GM23338 (cell line): ENCODE measurements around the gene XDH. TPM values are rescaled to one million over a fixed set of nuclear protein-coding genes. Genes with fewer than 3 reads are reported as not detected.

Source experiments
- ATAC-seq: fragments of 200-7000 bp; cut with Tn5 transposase; 3 replicates; pipeline ENCODE4 v1.9.1; 2020
- DNase-seq: peaks from one replicate; pipeline ENCODE4 v3.0.0-alpha.2; 2015; ENCODE audit warnings: low spot score
- H2AFZ ChIP-seq: fragments of 200-600 bp; sonication (generic); 2 replicates; pipeline ENCODE4 v1.8.0; 2016; ENCODE audit warnings: antibody characterized with exemption, mild to moderate bottlenecking, moderate library complexity
- H3F3A ChIP-seq: fragments of 200-600 bp; sonication (generic); replicated peaks from 2 replicates; pipeline ENCODE4 v1.8.0; 2017; ENCODE audit warnings: antibody characterized with exemption, mixed run types, low read depth
- H3K27ac ChIP-seq: fragments of 200-600 bp; sonication (generic); 2 replicates; pipeline ENCODE4 v1.6.1; 2016; ENCODE audit warnings: low read depth
- H3K27me3 ChIP-seq: fragments of 200-600 bp; sonication (generic); 2 replicates; pipeline ENCODE4 v1.8.0; 2016; ENCODE audit warnings: mild to moderate bottlenecking, mixed run types, moderate library complexity; ENCODE audit not compliant: insufficient read depth
- H3K36me3 ChIP-seq: fragments of 200-600 bp; sonication (generic); 2 replicates; pipeline ENCODE4 v1.8.0; 2016; ENCODE audit warnings: mild to moderate bottlenecking; ENCODE audit not compliant: insufficient read depth
- H3K4me1 ChIP-seq: fragments of 200-600 bp; sonication (generic); 2 replicates; pipeline ENCODE4 v1.8.0; 2016; ENCODE audit warnings: mild to moderate bottlenecking, moderate library complexity; ENCODE audit not compliant: insufficient read depth
- H3K4me2 ChIP-seq: fragments of 200-600 bp; sonication (generic); 2 replicates; pipeline ENCODE4 v1.7.1; 2017; ENCODE audit warnings: mixed run types
- H3K4me3 ChIP-seq: fragments of 200-600 bp; sonication (generic); 2 replicates; pipeline ENCODE4 v1.6.1; 2016; ENCODE audit warnings: mixed run types
- H3K79me2 ChIP-seq: fragments of 200-600 bp; sonication (generic); replicated peaks from 2 replicates; pipeline ENCODE4 v1.8.0; 2017; ENCODE audit warnings: mild to moderate bottlenecking; ENCODE audit not compliant: insufficient read depth
- H3K9me2 ChIP-seq: fragments of 200-600 bp; sonication (generic); 2 replicates; pipeline ENCODE4 v1.8.0; 2017; ENCODE audit not compliant: insufficient read depth
- H4K20me1 ChIP-seq: fragments of 200-600 bp; sonication (generic); replicated peaks from 2 replicates; pipeline ENCODE4 v1.8.0; 2017; ENCODE audit warnings: mild to moderate bottlenecking; ENCODE audit not compliant: insufficient read depth
- H3K27ac Mint-ChIP-seq: 2 replicates; pipeline ENCODE4 v1.8.0; 2020; ENCODE audit warnings: inconsistent platforms, mild to moderate bottlenecking, moderate library complexity, mixed read lengths
- H3K27me3 Mint-ChIP-seq: 3 replicates; pipeline ENCODE4 v1.8.0; 2022; ENCODE audit warnings: low read depth, mild to moderate bottlenecking, moderate library complexity, mixed read lengths, inconsistent platforms; ENCODE audit not compliant: insufficient read depth, poor library complexity
- H3K36me3 Mint-ChIP-seq: 3 replicates; pipeline ENCODE4 v1.8.0; 2021; ENCODE audit warnings: low read depth, mild to moderate bottlenecking, inconsistent platforms, moderate library complexity, mixed read lengths
- H3K4me1 Mint-ChIP-seq: 3 replicates; pipeline ENCODE4 v1.8.0; 2020; ENCODE audit warnings: mild to moderate bottlenecking, inconsistent platforms, mixed read lengths
- H3K4me3 Mint-ChIP-seq: 3 replicates; pipeline ENCODE4 v1.8.0; 2021; ENCODE audit warnings: moderate library complexity, mild to moderate bottlenecking, inconsistent platforms, mixed read lengths
- H3K9me3 Mint-ChIP-seq: 3 replicates; pipeline ENCODE4 v1.8.0; 2020; ENCODE audit warnings: moderate library complexity, mild to moderate bottlenecking, inconsistent platforms, mixed read lengths
- CREB1 ChIP-seq: fragments of 250-450 bp; sonication (Bioruptor Pico); IDR thresholded peaks from 2 replicates; pipeline ENCODE4 v1.5.0; 2020; ENCODE audit warnings: low read depth, mild to moderate bottlenecking, moderate library complexity
- EZH2 ChIP-seq: fragments of 200-600 bp; sonication (generic); IDR thresholded peaks from one replicate; pipeline ENCODE4 v1.8.0; 2017; ENCODE audit warnings: antibody characterized with exemption, mild to moderate bottlenecking, low read depth; ENCODE audit not compliant: unreplicated experiment
- EZH2phosphoT487 ChIP-seq: fragments of 200-600 bp; sonication (generic); IDR thresholded peaks from one replicate; pipeline ENCODE4 v1.8.1; 2018; ENCODE audit warnings: antibody characterized with exemption; ENCODE audit not compliant: unreplicated experiment
- JUNB ChIP-seq: IDR thresholded peaks from one replicate; pipeline ENCODE4 v1.6.1; 2016; ENCODE audit warnings: antibody characterized with exemption; ENCODE audit not compliant: unreplicated experiment
- NANOG ChIP-seq: IDR thresholded peaks from 2 replicates; pipeline ENCODE4 v1.6.1; 2016; ENCODE audit warnings: antibody characterized with exemption, borderline replicate concordance
- POLR2AphosphoS5 ChIP-seq: IDR thresholded peaks from 2 replicates; pipeline ENCODE4 v1.6.1; 2016; ENCODE audit warnings: antibody characterized with exemption, low read depth
- STAT1 ChIP-seq: IDR thresholded peaks from one replicate; pipeline ENCODE4 v1.6.1; 2016; ENCODE audit warnings: antibody characterized with exemption; ENCODE audit not compliant: unreplicated experiment
- ZNF331 ChIP-seq: fragments of 250-450 bp; sonication (Bioruptor Pico); IDR thresholded peaks from 2 replicates; pipeline ENCODE4 v1.5.0; 2020; ENCODE audit warnings: low read depth, mild to moderate bottlenecking, moderate library complexity
- polyA plus RNA-seq: library from polyadenylated mRNA; unstranded; fragments of >200 nt; fragmentation: Nextera tagmentation; extraction: Ambion mirVana; gene quantifications from 2 replicates; pipeline ENCODE4 v1.2.1, GENCODE V29; 2016
- total RNA-seq: library from RNA; depleted of rRNA; stranded (reverse); fragments of >200 nt; shearing (Covaris generic); gene quantifications from 2 replicates; pipeline ENCODE4 v1.2.3, GENCODE V29; 2014
- TF ChIP-seq, protein P1 (sequence below), 2 experiments: fragments of 200-600 bp in 1 of 2; sonication (generic) in 1 of 2; conservative IDR thresholded peaks; 2 replicates each; pipeline versions ENCODE4 v1.5.1 to v1.6.1; 2016 to 2017; ENCODE audit warnings: antibody characterized with exemption in 2 of 2, low read depth in 2 of 2, mild to moderate bottlenecking in 2 of 2, moderate library complexity in 1 of 2
- TF ChIP-seq, protein P2 (sequence below): IDR thresholded peaks from 2 replicates; pipeline ENCODE4 v1.6.1; 2016; ENCODE audit warnings: antibody characterized with exemption
- TF ChIP-seq, protein P3 (sequence below): IDR thresholded peaks from one replicate; pipeline ENCODE4 v1.6.1; 2018; ENCODE audit warnings: antibody characterized with exemption; ENCODE audit not compliant: unreplicated experiment

XDH gene
- total and polyA plus RNA-seq, 2 experiments from 2014 or later = 0.55 to 0.87 TPM

DNA sequence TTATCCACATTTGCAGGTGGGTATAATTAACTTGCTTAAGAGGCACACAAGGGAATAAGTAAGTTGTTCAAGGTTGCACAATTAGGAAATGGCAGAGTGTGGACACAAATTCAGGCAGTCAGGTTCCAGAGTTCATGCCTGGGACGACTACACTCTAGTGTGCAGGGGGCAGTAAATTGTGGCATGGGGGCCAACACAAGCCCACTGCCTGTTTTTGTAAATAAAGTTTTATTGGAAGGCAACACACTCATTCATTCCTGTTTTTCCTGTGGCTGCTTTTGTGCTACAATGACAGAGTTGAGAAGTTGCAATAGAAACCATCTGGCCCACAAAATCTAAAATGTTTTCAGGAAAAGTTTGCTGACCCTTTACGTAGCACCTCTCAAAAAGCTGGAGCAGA is 41.4 kb downstream of the XDH start (continued):
- TF ChIP-seq, protein P1, sequence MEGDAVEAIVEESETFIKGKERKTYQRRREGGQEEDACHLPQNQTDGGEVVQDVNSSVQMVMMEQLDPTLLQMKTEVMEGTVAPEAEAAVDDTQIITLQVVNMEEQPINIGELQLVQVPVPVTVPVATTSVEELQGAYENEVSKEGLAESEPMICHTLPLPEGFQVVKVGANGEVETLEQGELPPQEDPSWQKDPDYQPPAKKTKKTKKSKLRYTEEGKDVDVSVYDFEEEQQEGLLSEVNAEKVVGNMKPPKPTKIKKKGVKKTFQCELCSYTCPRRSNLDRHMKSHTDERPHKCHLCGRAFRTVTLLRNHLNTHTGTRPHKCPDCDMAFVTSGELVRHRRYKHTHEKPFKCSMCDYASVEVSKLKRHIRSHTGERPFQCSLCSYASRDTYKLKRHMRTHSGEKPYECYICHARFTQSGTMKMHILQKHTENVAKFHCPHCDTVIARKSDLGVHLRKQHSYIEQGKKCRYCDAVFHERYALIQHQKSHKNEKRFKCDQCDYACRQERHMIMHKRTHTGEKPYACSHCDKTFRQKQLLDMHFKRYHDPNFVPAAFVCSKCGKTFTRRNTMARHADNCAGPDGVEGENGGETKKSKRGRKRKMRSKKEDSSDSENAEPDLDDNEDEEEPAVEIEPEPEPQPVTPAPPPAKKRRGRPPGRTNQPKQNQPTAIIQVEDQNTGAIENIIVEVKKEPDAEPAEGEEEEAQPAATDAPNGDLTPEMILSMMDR (conservative IDR thresholded peaks at IDR 0.05; ENCODE audit: low read depth in 2 of 2) = no peak
- TF ChIP-seq ZNF331 (CRISPR knock-in tag) (no peak), JUNB (no peak), EZH2phosphoT487 (no peak), EZH2 (no peak), POLR2AphosphoS5 (no peak)
- TF ChIP-seq, protein P2, sequence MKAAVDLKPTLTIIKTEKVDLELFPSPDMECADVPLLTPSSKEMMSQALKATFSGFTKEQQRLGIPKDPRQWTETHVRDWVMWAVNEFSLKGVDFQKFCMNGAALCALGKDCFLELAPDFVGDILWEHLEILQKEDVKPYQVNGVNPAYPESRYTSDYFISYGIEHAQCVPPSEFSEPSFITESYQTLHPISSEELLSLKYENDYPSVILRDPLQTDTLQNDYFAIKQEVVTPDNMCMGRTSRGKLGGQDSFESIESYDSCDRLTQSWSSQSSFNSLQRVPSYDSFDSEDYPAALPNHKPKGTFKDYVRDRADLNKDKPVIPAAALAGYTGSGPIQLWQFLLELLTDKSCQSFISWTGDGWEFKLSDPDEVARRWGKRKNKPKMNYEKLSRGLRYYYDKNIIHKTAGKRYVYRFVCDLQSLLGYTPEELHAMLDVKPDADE = no peak

DNA sequence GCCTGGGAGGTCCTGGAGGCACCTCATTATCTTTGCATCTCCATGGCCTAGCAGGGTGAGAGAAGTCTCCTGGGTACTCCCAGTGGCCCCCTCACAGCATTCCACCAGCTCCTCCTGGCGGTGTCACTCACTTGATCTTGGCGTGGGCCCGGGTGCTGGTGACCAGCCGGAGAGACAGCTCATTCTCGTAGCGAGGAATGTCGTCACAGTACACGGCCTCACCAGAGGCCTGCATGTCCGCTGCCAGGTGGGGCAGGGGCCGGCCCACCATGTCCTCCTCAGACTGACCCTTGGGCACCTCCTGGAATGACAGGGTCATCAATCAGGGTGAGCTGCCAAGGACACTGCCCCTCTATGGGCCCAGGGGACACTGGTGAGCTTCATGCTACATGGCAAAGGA is 42.4 kb downstream of the XDH start:
- H3K27me3 ChIP-seq = no peaks in the 10 kb centered on the region
- peaks cover 4% of the 10 kb centered on the region for H3K27me3 Mint-ChIP-seq
- H3K79me2 ChIP-seq = no peaks in the 10 kb centered on the region
- H3K9me2 ChIP-seq = no peaks in the 10 kb centered on the region
- no peaks in the 10 kb centered on the region for H3K36me3 ChIP-seq
- no peak overlapping the region for H3K27ac ChIP-seq
- no peak overlapping the region for H2AFZ ChIP-seq
- no peak overlapping the region for H3K27ac Mint-ChIP-seq
- H3F3A ChIP-seq = no peaks in the 10 kb centered on the region
- no peaks in the 10 kb centered on the region for H3K36me3 Mint-ChIP-seq
- DNase-seq (no peak), ATAC-seq (no peak)
- H3K4me3 Mint-ChIP-seq = no peak overlapping the region
- H3K4me2 ChIP-seq = no peak overlapping the region
- H4K20me1 ChIP-seq = no peaks in the 10 kb centered on the region
- H3K4me3 ChIP-seq = no peak overlapping the region
- no peaks in the 10 kb centered on the region for H3K4me1 Mint-ChIP-seq
- no peaks in the 10 kb centered on the region for H3K9me3 Mint-ChIP-seq
- no peaks in the 10 kb centered on the region for H3K4me1 ChIP-seq
- TF ChIP-seq, protein P3, sequence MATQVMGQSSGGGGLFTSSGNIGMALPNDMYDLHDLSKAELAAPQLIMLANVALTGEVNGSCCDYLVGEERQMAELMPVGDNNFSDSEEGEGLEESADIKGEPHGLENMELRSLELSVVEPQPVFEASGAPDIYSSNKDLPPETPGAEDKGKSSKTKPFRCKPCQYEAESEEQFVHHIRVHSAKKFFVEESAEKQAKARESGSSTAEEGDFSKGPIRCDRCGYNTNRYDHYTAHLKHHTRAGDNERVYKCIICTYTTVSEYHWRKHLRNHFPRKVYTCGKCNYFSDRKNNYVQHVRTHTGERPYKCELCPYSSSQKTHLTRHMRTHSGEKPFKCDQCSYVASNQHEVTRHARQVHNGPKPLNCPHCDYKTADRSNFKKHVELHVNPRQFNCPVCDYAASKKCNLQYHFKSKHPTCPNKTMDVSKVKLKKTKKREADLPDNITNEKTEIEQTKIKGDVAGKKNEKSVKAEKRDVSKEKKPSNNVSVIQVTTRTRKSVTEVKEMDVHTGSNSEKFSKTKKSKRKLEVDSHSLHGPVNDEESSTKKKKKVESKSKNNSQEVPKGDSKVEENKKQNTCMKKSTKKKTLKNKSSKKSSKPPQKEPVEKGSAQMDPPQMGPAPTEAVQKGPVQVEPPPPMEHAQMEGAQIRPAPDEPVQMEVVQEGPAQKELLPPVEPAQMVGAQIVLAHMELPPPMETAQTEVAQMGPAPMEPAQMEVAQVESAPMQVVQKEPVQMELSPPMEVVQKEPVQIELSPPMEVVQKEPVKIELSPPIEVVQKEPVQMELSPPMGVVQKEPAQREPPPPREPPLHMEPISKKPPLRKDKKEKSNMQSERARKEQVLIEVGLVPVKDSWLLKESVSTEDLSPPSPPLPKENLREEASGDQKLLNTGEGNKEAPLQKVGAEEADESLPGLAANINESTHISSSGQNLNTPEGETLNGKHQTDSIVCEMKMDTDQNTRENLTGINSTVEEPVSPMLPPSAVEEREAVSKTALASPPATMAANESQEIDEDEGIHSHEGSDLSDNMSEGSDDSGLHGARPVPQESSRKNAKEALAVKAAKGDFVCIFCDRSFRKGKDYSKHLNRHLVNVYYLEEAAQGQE = no peak
- no peak for TF ChIP-seq CREB1 (CRISPR knock-in tag)
- TF ChIP-seq, protein P2 = no peak
- TF ChIP-seq EZH2phosphoT487 = no peak
- TF ChIP-seq JUNB = no peak
- TF ChIP-seq NANOG = no peak
- TF ChIP-seq, protein P1 (conservative IDR thresholded peaks at IDR 0.05; ENCODE audit: low read depth in 2 of 2) = no peak
- TF ChIP-seq ZNF331 (CRISPR knock-in tag) = no peak
- TF ChIP-seq EZH2 = no peak
- no peak for TF ChIP-seq STAT1
